Sigmoid colon (tissue), 3 donors: ENCODE measurements around the gene DPP8.

ENCODE experiments used
- CTCF ChIP-seq, 4 experiments: fragments of 450-650 bp in 3 of 4; fragments of 200-600 bp in 1 of 4; IDR thresholded peaks; one replicate each; pipeline ENCODE4 v1.5.1; 2016 to 2019; ENCODE audit warnings: antibody characterized with exemption in 4 of 4, mild to moderate bottlenecking in 3 of 4, moderate library complexity in 2 of 4
- POLR2A ChIP-seq, 2 donors: fragments of 450-650 bp; IDR thresholded peaks; one replicate each; pipeline ENCODE4 v1.6.1; 2016; ENCODE audit warnings: antibody characterized with exemption in 2 of 2, mild to moderate bottlenecking in 2 of 2, moderate library complexity in 2 of 2

DNA sequence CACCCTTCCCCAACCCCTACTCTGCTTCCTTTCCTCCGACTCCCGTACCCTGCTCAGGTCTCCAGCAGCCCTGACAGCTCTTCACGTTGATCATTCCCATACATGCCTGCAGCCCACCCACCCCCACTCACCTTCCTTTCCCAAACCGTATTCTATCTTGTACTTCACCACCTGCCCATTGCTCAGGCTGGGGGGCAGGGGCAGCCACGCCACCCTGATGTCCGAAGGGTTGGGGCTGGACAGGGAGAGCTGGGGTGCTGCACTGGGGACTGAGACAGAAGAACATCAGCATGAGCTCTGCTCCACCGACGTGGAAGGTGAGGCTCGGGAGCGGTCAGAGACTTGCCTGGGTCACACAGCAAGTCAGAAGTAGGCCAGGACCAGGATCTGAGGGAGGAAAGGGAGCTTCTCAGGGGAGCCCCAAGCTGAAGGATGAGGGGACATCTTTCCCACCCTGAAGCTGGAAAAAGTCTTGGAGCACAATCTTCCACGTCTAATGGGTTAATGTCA, 123.2 kb downstream of the DPP8 start:
- TF ChIP-seq POLR2A (IDR thresholded peaks at IDR 0.05): no peak
- TF ChIP-seq CTCF (IDR thresholded peaks at IDR 0.05): no peak
